Suprapubic skin (tissue), 3 donors: ENCODE measurements around the gene TNFSF8.

Source experiments
- EP300 ChIP-seq: sonication (generic); formaldehyde crosslinking; IDR thresholded peaks from one replicate; pipeline ENCODE4 v1.6.1; 2017; ENCODE audit warnings: antibody characterized with exemption
- POLR2A ChIP-seq, 2 donors: fragments of 450-650 bp; IDR thresholded peaks; one replicate each; pipeline ENCODE4 v1.6.1; 2017; ENCODE audit warnings: antibody characterized with exemption in 2 of 2, mild to moderate bottlenecking in 2 of 2, moderate library complexity in 2 of 2
- TF ChIP-seq, protein P1 (sequence below), 2 donors: fragments of 200-600 bp in 1 of 2; fragments of 450-650 bp in 1 of 2; sonication (generic) in 1 of 2; IDR thresholded peaks; one replicate each; pipeline ENCODE4 v1.5.1; 2016 to 2019; ENCODE audit warnings: antibody characterized with exemption in 2 of 2, mild to moderate bottlenecking in 1 of 2, moderate library complexity in 1 of 2

- TF ChIP-seq EP300 (no peak), POLR2A (IDR thresholded peaks at IDR 0.05) (no peak)
- TF ChIP-seq, protein P1, sequence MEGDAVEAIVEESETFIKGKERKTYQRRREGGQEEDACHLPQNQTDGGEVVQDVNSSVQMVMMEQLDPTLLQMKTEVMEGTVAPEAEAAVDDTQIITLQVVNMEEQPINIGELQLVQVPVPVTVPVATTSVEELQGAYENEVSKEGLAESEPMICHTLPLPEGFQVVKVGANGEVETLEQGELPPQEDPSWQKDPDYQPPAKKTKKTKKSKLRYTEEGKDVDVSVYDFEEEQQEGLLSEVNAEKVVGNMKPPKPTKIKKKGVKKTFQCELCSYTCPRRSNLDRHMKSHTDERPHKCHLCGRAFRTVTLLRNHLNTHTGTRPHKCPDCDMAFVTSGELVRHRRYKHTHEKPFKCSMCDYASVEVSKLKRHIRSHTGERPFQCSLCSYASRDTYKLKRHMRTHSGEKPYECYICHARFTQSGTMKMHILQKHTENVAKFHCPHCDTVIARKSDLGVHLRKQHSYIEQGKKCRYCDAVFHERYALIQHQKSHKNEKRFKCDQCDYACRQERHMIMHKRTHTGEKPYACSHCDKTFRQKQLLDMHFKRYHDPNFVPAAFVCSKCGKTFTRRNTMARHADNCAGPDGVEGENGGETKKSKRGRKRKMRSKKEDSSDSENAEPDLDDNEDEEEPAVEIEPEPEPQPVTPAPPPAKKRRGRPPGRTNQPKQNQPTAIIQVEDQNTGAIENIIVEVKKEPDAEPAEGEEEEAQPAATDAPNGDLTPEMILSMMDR (IDR thresholded peaks at IDR 0.05) = no peak
These were observed 25.0 kb downstream of the TNFSF8 start for GRCh38 chr9:114905170-114905940.
